GM12801 (cell line): ENCODE measurements around the gene KLF9.

Experiments used
- CTCF ChIP-seq: IDR thresholded peaks from one replicate; pipeline ENCODE4 v1.5.1; 2011; ENCODE audit warnings: control low read depth; ENCODE audit not compliant: insufficient read length; ENCODE audit errors: extremely low read depth

KLF9 gene

GRCh38 chr9:70412832-70413463, 1.5 kb downstream of the KLF9 start:
- no peak for TF ChIP-seq CTCF

- no peak for TF ChIP-seq CTCF
Observed at GRCh38 chr9:70411930-70412831, 2.3 kb downstream of the KLF9 start.

GRCh38 chr9:70411121-70411929, 3.1 kb downstream of the KLF9 start:
- no peak for TF ChIP-seq CTCF

- no peak for TF ChIP-seq CTCF
Observed at GRCh38 chr9:70410368-70410767, 4.1 kb downstream of the KLF9 start.

- TF ChIP-seq CTCF, result no peak
Observed at GRCh38 chr9:70409800-70410199, 4.7 kb downstream of the KLF9 start.

GRCh38 chr9:70409280-70409679, 5.2 kb downstream of the KLF9 start:
- TF ChIP-seq CTCF, result no peak
